ELR (cell line): Measurements from ENCODE around the gene CCDC160.
"Not testable (repeated sequence)": the region's sequence is repeated elsewhere in the genome, so short reads cannot be mapped to it uniquely, and the experiment has no call there.

Experiments
- DNase-seq: peaks from one replicate; pipeline ENCODE4 v3.0.0-alpha.2; 2015; ENCODE audit warnings: low read depth

The CCDC160 gene

DNA sequence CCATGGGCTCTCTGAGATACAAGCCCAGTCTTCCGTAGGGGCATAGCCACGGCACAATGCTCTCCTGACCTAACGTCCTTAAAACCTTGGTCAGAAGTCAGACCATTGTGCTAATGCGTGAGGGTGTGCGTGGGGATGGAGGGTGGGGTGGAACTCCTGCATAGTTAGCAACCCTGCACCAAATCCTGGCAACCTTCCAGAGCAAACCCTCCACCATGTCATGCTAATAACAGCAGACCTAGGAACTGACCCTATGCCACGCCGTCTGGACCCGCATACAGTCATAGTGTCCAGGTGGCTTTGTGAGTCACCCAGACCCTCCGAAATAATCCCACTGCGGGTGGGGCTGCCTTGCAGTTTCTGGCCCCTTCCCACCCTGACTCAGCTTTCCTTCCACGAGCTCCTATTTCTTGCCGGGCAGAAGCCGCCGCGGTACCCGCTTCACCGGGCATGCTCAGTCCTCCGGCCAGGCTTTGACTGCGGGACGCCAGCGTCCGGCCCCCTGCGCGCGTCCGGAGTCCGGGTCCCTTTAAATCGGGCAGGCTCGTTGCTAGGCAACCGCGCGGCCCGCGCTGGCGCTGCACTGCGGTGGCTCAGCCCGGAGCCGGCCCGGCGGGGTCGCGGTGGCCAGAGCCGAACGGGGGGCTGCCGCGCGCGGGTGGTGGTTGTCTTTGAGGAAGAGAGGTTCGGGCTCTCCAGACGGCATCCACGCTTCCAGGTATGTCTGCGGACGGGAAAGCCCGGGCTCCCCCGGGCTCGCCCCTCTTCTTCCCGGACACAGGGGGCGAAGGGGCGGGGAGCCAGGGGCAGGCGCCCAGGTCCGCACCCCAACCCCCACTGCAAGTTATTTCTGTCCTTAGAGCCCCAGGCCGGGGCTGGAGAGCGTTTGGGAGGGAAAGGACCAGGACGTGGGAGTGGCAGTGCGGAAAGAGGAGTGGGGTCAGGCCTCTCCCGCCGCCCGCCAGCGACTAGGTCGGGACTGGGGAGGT lies at the start of gene CCDC160:
TSS of gene CCDC160 (plus strand) at position 557 of the 989 bp plus-strand sequence. CDS start 7,619 bp downstream, outside the sequence.
- DNase-seq = peak; percentile 19

DNA sequence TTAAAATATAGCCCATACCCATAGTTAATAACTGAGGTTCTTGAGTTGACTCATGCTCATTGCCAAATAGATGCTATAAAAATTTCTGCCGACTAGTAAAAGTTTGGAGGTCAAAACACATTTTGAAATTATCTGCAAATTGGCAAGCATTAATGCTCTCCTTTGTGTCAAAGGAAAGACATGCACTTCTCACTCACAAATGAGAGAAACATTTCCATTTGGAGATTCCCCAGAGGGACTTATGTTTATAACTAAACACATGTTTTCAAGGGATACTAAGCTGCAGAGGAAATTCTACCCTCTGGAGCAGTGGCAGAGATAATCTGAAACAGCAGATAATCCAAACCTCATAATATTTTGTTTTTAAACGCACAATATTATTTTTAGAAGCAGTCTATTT lies 45.7 kb upstream of the CCDC160 start:
- no peak for DNase-seq

DNA sequence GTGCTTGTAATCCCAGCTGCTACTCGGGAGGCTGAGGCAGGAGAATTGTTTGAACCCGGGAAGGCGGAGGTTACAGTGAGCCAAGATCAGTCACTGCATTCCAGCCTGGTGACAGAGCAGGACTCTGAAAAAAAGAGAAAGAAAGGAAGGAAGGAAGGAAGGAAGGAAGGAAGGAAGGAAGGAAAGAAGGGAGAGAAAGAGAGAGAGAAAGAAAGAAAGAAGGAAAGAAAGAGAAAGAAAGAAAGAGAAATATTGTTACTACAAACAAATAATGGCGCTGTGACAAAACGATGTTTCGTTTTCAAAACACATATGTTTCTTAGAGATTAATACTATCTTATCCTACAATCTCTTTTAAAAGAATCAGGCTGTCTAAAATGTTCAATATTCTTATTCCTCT lies 42.1 kb upstream of the CCDC160 start:
- DNase-seq = no peak

DNA sequence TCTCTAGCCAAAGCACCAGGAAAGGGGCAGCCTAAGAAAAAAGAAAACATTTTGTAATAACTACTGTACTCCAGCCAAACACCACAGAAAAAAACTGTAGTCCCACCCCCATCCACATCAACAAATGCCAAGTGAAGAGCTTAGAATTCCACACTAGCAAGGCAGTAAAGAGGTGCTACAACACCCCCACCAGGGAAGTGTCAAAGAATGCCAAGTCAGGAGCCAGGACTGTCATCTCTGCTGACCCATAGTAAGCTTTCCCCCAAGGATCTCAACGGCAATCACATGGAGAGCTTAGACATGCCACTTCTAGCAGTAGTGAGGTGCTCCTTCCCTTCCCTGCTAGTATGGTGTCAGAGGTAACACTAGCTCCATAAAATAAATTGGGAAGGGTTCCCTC lies 34.4 kb upstream of the CCDC160 start:
- no peak for DNase-seq

DNA sequence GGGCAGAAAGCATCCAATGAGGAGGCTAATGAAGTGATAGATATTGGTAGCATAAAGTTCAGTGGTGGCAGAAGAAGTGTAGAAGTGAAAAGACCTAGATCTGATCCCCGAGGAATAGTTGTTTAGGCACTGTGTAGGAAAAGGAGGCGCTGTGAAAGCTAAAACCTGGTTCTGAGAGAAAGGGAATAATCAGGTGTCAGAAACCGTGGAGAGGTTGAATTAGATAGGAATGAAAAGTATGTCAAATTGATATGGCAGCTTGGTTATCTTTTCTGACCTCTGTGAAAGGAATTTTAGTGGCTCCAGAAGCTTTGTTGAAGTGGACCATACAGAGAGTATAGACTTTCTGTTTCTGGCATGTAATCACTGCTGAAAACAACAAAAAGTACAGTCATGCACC lies 30.8 kb upstream of the CCDC160 start:
- no peak for DNase-seq

DNA sequence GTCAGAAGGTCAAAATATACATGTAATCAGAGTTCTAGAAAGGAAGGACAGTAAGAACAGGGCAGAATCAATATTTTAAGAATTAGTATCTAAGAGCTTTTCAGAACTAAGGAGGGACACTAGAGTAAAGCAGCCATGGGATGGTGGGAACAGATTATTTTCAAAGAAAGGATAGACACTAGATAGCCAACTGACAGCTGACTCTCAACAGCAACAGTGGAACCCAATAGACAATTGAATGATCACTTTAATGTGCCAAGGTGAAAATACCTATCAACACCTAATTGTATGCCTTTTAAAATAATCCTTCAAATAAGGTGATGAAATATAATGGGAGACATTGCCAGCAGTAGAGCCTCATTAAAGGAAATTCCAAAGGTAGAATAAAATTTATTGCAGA lies 26.5 kb upstream of the CCDC160 start:
- DNase-seq = no peak

DNA sequence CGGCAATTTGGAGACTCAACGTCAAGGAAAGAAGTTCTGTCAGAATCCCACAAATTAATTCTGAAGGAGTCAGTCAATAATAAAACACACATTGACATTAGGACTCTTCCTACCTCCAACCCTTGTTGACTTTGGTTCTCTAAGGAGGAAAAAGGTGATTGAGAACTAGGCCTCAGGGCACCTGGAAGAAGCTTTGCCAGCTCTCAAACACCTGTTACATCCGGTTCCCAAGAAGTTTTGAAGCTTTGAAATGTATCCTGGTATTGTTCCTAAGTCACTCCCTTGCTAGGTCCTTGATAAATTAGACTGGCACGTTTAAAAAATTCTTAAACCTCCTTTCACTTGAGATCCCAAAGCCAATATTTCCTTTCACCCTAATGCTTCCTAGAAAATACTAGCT lies 1.7 kb upstream of the CCDC160 start:
- DNase-seq = no peak

DNA sequence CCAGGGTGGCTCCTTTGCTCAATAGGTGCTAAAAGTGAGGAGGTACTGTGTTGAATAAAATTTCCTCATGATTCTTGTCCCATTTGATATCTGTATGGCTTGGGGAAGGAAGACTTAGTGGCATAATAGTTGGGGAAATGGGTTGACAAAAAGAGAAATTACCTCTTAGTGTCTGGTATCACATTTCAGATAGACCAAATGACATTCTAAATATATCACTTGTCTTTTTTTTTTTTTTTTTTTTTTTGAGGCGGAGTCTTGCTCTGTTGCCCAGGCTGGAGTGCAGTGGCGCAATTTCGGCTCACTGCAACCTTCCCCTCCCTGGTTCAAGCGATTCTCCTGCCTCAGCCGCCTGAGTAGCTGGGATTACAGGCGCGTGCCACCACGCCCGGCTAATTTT lies 1.2 kb downstream of the CCDC160 start:
- not testable (repeated sequence) for DNase-seq

DNA sequence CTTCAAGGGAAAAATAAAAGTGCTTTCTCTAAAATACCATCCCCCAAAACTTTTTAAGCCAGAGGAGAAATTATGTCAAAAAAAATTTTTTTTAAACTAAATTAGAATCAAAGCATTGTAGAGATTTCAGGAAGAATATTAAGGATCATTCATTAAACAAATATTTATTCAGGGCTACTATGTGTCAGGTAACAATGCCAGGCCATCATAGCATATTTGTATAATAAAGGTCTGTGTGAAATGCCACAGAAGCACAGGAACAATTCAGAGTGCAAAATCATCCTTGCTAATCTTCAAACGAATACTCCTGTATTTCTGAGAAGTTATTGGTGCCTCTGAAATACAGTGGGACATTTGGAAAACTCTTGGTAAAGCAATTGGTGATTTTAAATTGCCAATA lies 2.0 kb downstream of the CCDC160 start:
- no peak for DNase-seq

DNA sequence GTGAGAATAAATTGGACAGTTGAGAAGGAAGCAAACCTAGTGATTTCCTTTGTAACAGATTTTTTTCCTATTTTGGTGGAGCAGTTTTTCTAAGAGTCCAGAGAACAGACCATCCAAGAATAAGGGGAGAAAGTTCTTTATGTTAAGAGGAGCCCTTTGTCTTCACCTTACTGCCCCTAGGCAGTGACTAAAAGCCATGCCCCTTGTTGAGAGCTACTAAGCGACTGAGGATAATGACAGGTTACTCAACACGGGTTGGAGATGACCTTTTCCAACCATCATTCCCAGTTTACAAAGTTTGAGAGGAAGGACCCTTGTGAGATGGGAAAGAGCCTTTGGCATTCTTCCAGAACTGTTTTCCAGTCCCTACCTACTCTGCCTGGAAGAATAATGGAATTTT lies 3.2 kb downstream of the CCDC160 start:
- no peak for DNase-seq

DNA sequence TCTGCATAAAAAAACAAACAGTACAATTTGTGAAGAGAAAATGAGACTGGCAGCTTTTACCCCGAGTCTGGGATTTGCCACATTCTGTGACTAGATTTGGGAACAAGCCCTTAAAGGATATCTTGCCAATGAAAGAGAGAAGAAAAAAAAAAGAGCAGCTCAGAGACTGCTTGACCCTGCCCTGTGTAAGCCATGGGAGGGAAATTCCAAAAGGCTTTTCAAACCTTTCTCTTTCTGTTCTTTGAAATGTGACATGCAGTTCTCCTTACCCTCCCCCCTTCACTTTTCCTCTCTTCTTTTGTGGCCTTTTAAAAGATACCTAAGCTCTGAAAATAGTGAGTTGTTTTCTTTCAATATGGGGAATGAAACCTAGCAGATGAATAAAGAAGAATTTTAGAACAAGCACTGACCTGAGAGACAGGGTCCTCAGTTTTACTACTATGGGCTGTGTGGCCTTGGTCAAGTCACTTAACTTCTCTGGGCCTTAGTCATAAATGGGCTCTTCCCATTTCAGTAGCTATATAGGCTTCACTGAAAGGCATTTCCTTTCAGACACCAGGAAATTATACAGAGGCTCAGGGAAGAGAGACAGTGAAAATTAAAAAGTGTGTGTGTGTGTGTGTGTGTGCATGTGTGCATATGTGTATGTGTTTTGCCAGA lies 5.1 kb downstream of the CCDC160 start:
- DNase-seq = no peak

DNA sequence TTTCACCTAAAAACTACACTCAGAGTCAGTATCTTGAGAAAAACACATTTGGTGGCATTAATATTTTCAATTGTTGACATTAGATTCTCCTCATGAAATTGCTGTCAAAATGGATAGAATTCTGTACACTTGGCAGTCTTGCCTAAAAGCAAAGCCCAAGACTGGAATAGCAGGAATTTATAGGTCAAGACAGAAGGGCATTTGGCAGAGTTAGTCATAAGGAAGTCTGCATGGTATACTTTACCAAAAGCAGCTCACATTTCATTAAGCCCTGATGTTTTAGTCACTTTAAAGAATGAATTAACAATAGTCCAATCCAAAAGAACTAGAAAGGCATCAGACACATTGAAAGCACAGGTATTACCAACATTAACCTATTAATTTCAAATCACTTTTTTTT lies 7.1 kb downstream of the CCDC160 start:
- DNase-seq = peak; percentile 4

DNA sequence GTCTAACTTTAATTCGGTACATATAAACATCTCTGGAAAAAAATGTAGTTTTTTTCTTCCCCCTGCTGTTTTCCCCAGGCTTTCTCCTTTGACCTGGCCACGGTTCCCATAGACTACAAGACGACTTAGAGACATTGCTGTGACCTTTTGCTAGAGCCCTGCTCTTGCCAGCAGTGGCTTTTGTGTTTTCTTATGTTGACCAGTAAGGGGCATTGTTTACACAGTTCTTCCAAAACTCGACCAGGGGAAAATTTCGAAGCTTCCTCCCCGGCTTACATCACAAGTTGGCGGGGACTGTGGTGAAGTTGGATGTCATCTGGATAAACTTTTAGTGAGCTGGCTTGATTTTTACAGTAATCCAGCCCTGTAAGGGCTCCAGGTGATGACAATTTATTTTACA lies 9.3 kb downstream of the CCDC160 start:
- no peak for DNase-seq

DNA sequence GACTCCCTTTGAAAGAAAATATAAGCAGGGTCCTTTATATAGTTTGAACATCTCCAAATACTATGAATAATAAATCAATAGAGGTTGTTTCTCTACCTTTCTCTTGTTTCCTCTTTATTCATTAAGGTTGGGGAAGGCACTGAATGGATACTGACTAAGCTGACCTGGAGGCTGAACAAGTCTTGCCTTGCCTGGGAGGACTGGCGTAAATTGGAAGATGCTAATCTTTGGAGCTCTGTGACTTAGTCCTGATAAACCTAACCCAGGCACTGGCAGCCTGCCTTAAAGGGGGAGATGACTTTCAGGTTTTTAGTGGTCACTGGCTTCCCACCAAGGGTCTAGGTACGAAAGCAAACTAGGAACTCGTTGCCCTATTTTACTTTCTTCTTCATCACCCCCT lies 10.5 kb downstream of the CCDC160 start:
- DNase-seq = no peak

DNA sequence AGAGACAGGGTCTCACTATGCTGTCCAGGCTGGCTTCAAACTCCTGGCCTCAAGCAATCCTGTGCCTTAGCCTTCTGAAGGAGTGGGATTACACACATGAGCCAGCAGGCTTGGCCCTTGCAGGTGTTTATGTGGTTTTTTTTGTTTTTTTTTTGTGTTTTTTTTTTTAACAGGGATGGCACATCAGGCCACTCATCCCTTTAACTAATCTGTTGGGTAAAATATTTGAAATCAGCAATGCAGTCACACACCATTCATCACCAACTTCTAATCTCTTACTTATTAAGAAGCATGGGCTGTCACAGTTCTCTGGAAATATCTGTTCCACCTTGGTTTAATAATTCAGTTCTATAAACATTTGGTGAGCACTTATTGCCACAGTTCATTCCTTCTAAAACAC lies 12.3 kb downstream of the CCDC160 start:
- DNase-seq = no peak

DNA sequence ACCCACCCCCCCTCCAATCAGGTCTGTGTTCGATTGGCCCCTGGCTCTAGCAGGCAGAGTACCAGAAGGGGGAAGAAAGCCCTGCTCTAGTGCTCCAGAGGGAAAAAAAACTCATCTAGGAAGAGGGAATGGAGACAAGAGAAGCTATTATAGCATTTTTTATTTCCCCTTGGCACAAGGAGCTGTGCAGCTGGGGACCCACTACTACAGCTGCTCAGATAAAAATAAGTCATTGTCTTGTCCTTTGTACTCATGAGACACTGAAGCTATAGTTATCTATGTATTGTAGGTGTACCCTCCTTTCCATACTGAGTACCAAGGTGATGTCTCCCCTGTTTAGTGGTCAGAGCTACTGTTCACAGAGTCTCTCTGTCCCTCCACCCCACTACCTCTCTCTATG lies 14.3 kb downstream of the CCDC160 start:
- no peak for DNase-seq

DNA sequence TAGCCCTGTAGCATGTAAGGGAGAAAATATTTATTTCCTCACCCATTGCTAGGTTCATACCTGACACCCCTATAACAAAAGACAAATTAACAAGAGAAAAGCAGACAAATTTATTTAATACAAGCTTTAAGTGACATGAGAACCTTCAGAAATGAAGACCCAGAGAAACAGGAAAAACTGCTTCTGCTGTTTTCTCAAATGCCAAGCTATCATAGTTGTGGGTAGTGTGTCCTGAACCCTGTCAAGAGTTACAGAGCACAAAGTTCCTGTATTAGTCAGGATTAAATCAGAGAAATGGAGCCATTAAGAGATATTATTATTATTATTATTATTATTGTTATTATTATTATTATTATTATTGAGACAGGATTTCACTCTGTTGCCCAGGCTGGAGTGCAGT lies 17.5 kb downstream of the CCDC160 start:
- no peak for DNase-seq

DNA sequence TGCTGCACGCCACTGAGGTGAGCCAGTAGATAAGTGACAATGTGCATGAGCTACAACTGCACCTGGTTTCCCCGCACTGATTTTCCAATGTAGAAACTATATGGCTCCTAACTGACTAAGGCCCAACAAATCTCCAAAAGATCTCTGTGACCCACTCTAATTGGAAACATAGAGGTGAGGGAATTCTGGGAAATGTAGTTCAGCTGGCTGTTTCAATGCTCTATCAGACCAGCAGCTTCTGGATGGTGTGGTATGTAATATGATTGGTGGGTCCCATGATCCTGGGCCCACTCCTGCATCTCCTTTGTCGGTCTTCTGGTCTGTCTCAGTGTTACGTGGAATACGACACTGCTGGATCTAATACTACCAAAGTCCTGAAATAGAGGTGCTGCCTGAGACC lies 18.6 kb downstream of the CCDC160 start:
- no peak for DNase-seq

DNA sequence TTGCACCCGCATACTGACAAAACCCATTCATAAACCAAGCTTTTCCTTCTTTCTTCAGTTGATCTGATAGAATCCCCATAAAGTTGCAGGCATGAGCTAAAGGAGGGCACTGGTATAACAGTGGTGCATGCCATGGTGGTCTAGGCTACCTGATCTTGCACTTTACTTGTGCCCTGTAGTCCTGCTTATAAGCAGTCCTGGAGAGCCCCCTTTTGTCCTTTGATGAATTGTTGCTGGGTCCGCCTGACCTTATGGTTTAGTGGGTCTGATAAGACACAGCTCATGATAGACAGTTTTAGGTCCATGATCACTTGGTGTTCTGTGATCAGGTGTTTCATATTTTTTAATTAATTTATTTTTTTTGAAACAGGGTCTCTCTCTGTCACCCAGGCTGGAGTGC lies 19.7 kb downstream of the CCDC160 start:
- DNase-seq = no peak

DNA sequence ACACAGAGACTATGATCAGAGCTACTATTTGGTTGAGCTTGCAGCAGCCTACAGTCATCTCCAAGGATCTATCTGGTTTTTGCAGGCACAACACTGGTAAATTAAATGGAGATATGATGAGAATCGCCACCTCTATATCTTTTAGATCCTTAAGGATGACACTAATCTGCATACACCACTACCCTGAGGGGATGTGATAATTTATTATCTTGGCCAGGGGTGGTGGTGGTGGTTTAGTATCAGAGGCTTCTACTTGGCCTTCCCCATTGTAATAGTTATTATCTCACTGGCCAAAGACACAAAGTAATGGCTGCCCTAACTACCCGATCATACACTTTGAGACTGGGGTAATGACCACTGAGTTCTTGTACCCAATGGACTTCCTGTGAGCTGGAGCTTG lies 21.2 kb downstream of the CCDC160 start:
- no peak for DNase-seq

DNA sequence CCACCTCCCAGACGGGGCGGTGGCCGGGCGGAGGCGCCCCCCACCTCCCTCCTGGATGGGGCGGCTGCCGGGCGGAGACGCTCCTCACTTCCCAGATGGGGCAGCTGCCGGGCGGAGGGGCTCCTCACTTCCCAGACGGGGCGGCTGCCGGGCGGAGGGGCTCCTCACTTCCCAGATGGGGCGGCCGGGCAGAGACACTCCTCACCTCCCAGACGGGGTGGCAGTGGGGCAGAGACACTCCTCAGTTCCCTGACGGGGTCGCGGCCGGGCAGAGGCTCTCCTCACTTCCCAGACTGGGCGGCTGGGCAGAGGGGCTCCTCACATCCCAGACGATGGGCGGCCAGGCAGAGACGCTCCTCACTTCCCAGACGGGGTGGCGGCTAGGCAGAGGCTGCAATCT lies 49.0 kb downstream of the CCDC160 start:
- not testable (repeated sequence) for DNase-seq

DNA sequence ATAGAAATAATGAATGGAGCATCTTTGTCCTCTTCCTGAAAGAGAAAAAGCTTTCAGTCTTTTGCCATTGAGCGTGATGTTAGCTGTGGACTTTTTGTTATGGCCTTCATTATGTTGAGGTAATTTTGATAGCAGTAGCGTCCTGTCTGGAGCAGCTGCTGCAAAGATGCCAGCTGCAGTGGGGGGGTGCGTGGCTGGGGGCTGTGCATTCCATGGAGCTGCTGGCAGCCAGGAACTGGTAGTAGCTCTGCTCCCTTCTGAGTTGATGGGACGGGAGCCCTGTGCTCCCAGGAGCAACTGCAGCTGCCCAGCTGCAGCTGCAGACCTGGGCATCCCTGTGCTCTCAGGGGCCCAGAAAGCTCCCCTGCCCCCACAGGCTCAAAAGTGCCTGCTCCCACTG lies 50.4 kb downstream of the CCDC160 start:
- DNase-seq = no peak

DNA sequence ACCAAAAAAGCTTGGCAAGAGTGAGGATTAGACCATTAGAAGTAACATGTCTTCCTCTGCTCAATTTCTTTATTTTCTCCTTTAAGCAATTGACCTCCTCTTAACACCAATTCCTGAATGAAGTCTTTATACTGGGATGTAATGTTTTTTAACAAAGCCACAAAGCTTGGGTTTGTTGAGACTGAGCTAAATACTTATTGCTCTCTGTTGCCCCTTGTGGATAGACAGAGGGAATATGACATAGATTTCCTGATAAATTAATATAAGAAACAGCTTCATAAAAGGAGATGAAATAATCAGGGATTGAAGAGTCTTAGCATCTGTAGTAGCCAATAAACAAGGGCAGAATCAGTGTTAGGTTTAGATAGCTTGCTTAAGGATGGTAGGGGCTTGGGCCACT lies 57.6 kb downstream of the CCDC160 start:
- DNase-seq = peak; percentile 18
